HEK293 (cell line): ENCODE results near the gene PPP2CA.

Source experiments
- CTCF ChIA-PET: fragments of 350-600 bp; formaldehyde crosslinking; extraction: SDS; loops from one replicate; lab custom pipeline; 2021; ENCODE audit warnings: antibody characterized with exemption; lab: Yijun Ruan, JAX
- POLR2A ChIA-PET: fragments of 300-600 bp; formaldehyde crosslinking; extraction: SDS; loops from one replicate; lab custom pipeline; 2020; ENCODE audit warnings: antibody characterized with exemption, inconsistent platforms; lab: Yijun Ruan, JAX
- H3K27ac ChIP-seq: fragments of 200-500 bp; sonication (Bioruptor generic); 2 replicates; pipeline ENCODE4 v1.5.1; 2014; ENCODE audit warnings: low read depth, low read length, control low read depth, inconsistent platforms; ENCODE audit errors: extremely low read depth
- H3K36me3 ChIP-seq, 2 experiments: fragments of 200-500 bp in 1 of 2; sonication (Bioruptor generic) in 1 of 2; 1 replicate in 1 of 2; 2 replicates in 1 of 2; pipeline ENCODE4 v1.5.1; 2014 to 2017; ENCODE audit warnings: inconsistent platforms in 2 of 2, low read length in 2 of 2; ENCODE audit not compliant: control insufficient read depth in 2 of 2, insufficient read depth in 1 of 2
- H3K4me1 ChIP-seq: fragments of 200-500 bp; sonication (Bioruptor generic); 2 replicates; pipeline ENCODE4 v1.5.1; 2014; ENCODE audit warnings: mild to moderate bottlenecking, low read length, inconsistent platforms; ENCODE audit not compliant: control insufficient read depth, insufficient read depth
- H3K4me3 ChIP-seq: 2 replicates; pipeline ENCODE4 v1.5.1; 2011; ENCODE audit warnings: low read depth, mild to moderate bottlenecking, control low read depth, low read length, moderate library complexity
- H3K9me3 ChIP-seq: fragments of 200-500 bp; sonication (Bioruptor generic); 2 replicates; pipeline ENCODE4 v1.5.1; 2014; ENCODE audit warnings: low read depth, low read length, inconsistent platforms; ENCODE audit not compliant: control insufficient read depth, insufficient read depth
- EGR2 ChIP-seq: fragments of 450-650 bp; formaldehyde crosslinking; IDR thresholded peaks from 2 replicates; pipeline ENCODE4 v1.5.1; 2016; ENCODE audit warnings: low read depth, missing biosample characterization, missing genetic modification characterization
- KLF7 ChIP-seq: fragments of 450-650 bp; formaldehyde crosslinking; IDR thresholded peaks from 2 replicates; pipeline ENCODE4 v1.5.1; 2016; ENCODE audit warnings: missing biosample characterization, missing genetic modification characterization, borderline replicate concordance
- REPIN1 ChIP-seq: fragments of 450-650 bp; formaldehyde crosslinking; IDR thresholded peaks from 2 replicates; pipeline ENCODE4 v1.5.1; 2017; ENCODE audit warnings: missing biosample characterization, missing genetic modification characterization, low read depth
- ZBTB1 ChIP-seq: fragments of 450-650 bp; formaldehyde crosslinking; IDR thresholded peaks from 2 replicates; pipeline ENCODE4 v1.5.1; 2016; ENCODE audit warnings: missing biosample characterization, missing genetic modification characterization
- ZBTB17 ChIP-seq: fragments of 450-650 bp; formaldehyde crosslinking; IDR thresholded peaks from 2 replicates; pipeline ENCODE4 v1.5.1; 2016; ENCODE audit warnings: missing biosample characterization, missing genetic modification characterization
- ZNF121 ChIP-seq: fragments of 450-650 bp; formaldehyde crosslinking; IDR thresholded peaks from 2 replicates; pipeline ENCODE4 v1.5.1; 2016; ENCODE audit warnings: missing biosample characterization, missing genetic modification characterization
- ZNF148 ChIP-seq: fragments of 450-650 bp; formaldehyde crosslinking; IDR thresholded peaks from 2 replicates; pipeline ENCODE4 v1.5.0; 2017; ENCODE audit warnings: missing biosample characterization, missing genetic modification characterization, borderline replicate concordance
- ZNF184 ChIP-seq: fragments of 450-650 bp; IDR thresholded peaks from 2 replicates; pipeline ENCODE4 v1.5.1; 2018; ENCODE audit warnings: missing biosample characterization, mild to moderate bottlenecking, missing genetic modification characterization
- ZNF214 ChIP-seq: fragments of 450-650 bp; formaldehyde crosslinking; IDR thresholded peaks from 2 replicates; pipeline ENCODE4 v1.5.1; 2017; ENCODE audit warnings: missing biosample characterization, mild to moderate bottlenecking, missing genetic modification characterization, borderline replicate concordance
- ZNF239 ChIP-seq: fragments of 450-650 bp; formaldehyde crosslinking; IDR thresholded peaks from 2 replicates; pipeline ENCODE4 v1.5.1; 2016; ENCODE audit warnings: missing biosample characterization, missing genetic modification characterization
- ZNF311 ChIP-seq: fragments of 450-650 bp; formaldehyde crosslinking; IDR thresholded peaks from 2 replicates; pipeline ENCODE4 v1.5.1; 2017; ENCODE audit warnings: missing biosample characterization, missing genetic modification characterization, borderline replicate concordance
- ZNF404 ChIP-seq: fragments of 450-650 bp; formaldehyde crosslinking; IDR thresholded peaks from 2 replicates; pipeline ENCODE4 v1.5.1; 2017; ENCODE audit warnings: missing biosample characterization, missing genetic modification characterization
- ZNF514 ChIP-seq: fragments of 450-650 bp; formaldehyde crosslinking; IDR thresholded peaks from 2 replicates; pipeline ENCODE4 v1.5.1; 2016; ENCODE audit warnings: missing biosample characterization, missing genetic modification characterization
- ZNF560 ChIP-seq: fragments of 450-650 bp; formaldehyde crosslinking; IDR thresholded peaks from 2 replicates; pipeline ENCODE4 v1.5.1; 2017; ENCODE audit warnings: missing biosample characterization, missing genetic modification characterization, borderline replicate concordance
- ZNF610 ChIP-seq: fragments of 450-650 bp; formaldehyde crosslinking; IDR thresholded peaks from 2 replicates; pipeline ENCODE4 v1.5.1; 2016; ENCODE audit warnings: missing biosample characterization, missing genetic modification characterization, borderline replicate concordance
- ZNF623 ChIP-seq: fragments of 450-650 bp; formaldehyde crosslinking; IDR thresholded peaks from 2 replicates; pipeline ENCODE4 v1.5.1; 2016; ENCODE audit warnings: missing biosample characterization, missing genetic modification characterization
- ZNF629 ChIP-seq: fragments of 450-650 bp; formaldehyde crosslinking; IDR thresholded peaks from 2 replicates; pipeline ENCODE4 v1.5.1; 2017; ENCODE audit warnings: missing biosample characterization, missing genetic modification characterization
- ZNF76 ChIP-seq: fragments of 450-650 bp; formaldehyde crosslinking; IDR thresholded peaks from 2 replicates; pipeline ENCODE4; 2016; ENCODE audit warnings: low read depth, missing biosample characterization, missing genetic modification characterization, borderline replicate concordance
- ZSCAN18 ChIP-seq: fragments of 450-650 bp; formaldehyde crosslinking; IDR thresholded peaks from 2 replicates; pipeline ENCODE4 v1.5.1; 2016; ENCODE audit warnings: missing biosample characterization, missing genetic modification characterization
- TF ChIP-seq, protein P1 (sequence below): fragments of 450-650 bp; formaldehyde crosslinking; IDR thresholded peaks from 2 replicates; pipeline ENCODE4 v1.5.1; 2016; ENCODE audit warnings: missing biosample characterization, missing genetic modification characterization
- TF ChIP-seq, protein P2 (sequence below): fragments of 450-650 bp; formaldehyde crosslinking; IDR thresholded peaks from 2 replicates; pipeline ENCODE4 v1.5.1; 2016; ENCODE audit warnings: missing biosample characterization, missing genetic modification characterization
- TF ChIP-seq, protein P3 (sequence below): fragments of 450-650 bp; formaldehyde crosslinking; IDR thresholded peaks from 2 replicates; pipeline ENCODE4 v1.5.1; 2016; ENCODE audit warnings: missing biosample characterization, missing genetic modification characterization
- TF ChIP-seq, protein P4 (sequence below): fragments of 450-650 bp; formaldehyde crosslinking; IDR thresholded peaks from 2 replicates; pipeline ENCODE4 v1.5.1; 2016; ENCODE audit warnings: missing biosample characterization, missing genetic modification characterization, low read depth
- TF ChIP-seq, protein P5 (sequence below): fragments of 450-650 bp; formaldehyde crosslinking; IDR thresholded peaks from 2 replicates; pipeline ENCODE4 v1.5.1; 2016; ENCODE audit warnings: missing biosample characterization, missing genetic modification characterization

The PPP2CA gene

DNA sequence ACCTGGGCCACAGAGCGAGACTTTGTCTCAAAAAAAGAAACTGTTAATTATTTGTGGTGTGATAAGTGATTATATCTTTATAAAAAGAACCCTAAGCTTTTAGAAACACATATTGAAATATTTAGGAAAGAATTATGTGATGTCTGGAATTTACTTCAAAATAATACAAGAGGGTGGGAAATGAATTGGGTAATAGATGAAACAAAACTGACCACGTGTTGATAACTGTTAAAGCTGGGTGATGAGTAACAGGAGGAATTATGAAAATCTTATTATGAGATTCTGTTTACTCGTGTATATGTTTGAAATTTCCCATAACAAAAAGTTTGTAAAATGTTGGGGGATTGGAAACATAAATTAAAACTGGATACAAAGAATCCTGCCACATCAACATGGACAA, 33.0 kb upstream of the PPP2CA start:
- no peaks in the 10 kb centered on the region for H3K4me1 ChIP-seq
- no peaks in the 10 kb centered on the region for H3K36me3 ChIP-seq
- H3K27ac ChIP-seq, result no peak overlapping the region
- no peaks in the 10 kb centered on the region for H3K9me3 ChIP-seq
- no peak overlapping the region for H3K4me3 ChIP-seq
- ChIA-PET POLR2A (interaction anchor here (0.7 to 1.2 kb wide), 2 partner anchors 25 to 33 kb away, joined by 3 to 4 read pairs; partner anchors contain the start of gene PPP2CA), CTCF (interaction anchor here (0.6 kb wide), 1 partner anchor 118 kb away, joined by 3 read pairs; no protein-coding TSS in a partner anchor)
- TF ChIP-seq, protein P1, sequence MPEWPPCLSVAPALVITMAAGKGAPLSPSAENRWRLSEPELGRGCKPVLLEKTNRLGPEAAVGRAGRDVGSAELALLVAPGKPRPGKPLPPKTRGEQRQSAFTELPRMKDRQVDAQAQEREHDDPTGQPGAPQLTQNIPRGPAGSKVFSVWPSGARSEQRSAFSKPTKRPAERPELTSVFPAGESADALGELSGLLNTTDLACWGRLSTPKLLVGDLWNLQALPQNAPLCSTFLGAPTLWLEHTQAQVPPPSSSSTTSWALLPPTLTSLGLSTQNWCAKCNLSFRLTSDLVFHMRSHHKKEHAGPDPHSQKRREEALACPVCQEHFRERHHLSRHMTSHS (tag by site-specific recombination), result no peak
- no peak for TF ChIP-seq ZSCAN18 (tag by site-specific recombination)
- no peak for TF ChIP-seq ZNF239 (tag by site-specific recombination)
- TF ChIP-seq ZBTB17 (tag by site-specific recombination), result no peak
- TF ChIP-seq ZNF404 (tag by site-specific recombination), result no peak
- no peak for TF ChIP-seq ZNF184
- TF ChIP-seq, protein P2, sequence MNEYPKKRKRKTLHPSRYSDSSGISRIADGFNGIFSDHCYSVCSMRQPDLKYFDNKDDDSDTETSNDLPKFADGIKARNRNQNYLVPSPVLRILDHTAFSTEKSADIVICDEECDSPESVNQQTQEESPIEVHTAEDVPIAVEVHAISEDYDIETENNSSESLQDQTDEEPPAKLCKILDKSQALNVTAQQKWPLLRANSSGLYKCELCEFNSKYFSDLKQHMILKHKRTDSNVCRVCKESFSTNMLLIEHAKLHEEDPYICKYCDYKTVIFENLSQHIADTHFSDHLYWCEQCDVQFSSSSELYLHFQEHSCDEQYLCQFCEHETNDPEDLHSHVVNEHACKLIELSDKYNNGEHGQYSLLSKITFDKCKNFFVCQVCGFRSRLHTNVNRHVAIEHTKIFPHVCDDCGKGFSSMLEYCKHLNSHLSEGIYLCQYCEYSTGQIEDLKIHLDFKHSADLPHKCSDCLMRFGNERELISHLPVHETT (tag by site-specific recombination), result no peak
- TF ChIP-seq ZNF76 (tag by site-specific recombination), result no peak
- TF ChIP-seq ZBTB1 (tag by site-specific recombination), result no peak
- TF ChIP-seq ZNF610 (tag by site-specific recombination), result no peak
- no peak for TF ChIP-seq ZNF214 (tag by site-specific recombination)
- TF ChIP-seq, protein P3, sequence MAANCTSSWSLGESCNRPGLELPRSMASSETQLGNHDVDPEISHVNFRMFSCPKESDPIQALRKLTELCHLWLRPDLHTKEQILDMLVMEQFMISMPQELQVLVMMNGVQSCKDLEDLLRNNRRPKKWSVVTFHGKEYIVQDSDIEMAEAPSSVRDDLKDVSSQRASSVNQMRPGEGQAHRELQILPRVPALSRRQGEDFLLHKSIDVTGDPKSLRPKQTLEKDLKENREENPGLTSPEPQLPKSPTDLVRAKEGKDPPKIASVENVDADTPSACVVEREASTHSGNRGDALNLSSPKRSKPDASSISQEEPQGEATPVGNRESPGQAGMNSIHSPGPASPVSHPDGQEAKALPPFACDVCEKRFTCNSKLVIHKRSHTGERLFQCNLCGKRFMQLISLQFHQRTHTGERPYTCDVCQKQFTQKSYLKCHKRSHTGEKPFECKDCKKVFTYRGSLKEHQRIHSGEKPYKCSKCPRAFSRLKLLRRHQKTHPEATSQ, result no peak

GRCh38 chr5:134257176-134257575, 31.3 kb upstream of the PPP2CA start:
- Histone ChIP-seq H3K9me3 (no peaks in the 10 kb centered on the region), H3K4me3 (no peak overlapping the region), H3K4me1 (no peaks in the 10 kb centered on the region), H3K36me3 (no peaks in the 10 kb centered on the region), H3K27ac (no peak overlapping the region)
- ChIA-PET CTCF (interaction anchor here (0.7 kb wide), 1 partner anchor 112 kb away, joined by 3 read pairs; no protein-coding TSS in a partner anchor), POLR2A (no interaction called here)
- TF ChIP-seq REPIN1 (no peak), ZBTB1 (tag by site-specific recombination) (no peak), ZNF629 (tag by site-specific recombination) (no peak), ZNF514 (tag by site-specific recombination) (no peak), KLF7 (tag by site-specific recombination) (no peak), EGR2 (tag by site-specific recombination) (no peak), ZNF311 (tag by site-specific recombination) (no peak), ZNF121 (tag by site-specific recombination) (no peak), ZNF560 (tag by site-specific recombination) (no peak), ZNF623 (tag by site-specific recombination) (no peak), ZNF148 (tag by site-specific recombination) (no peak), ZNF610 (tag by site-specific recombination) (no peak)
- TF ChIP-seq, protein P4, sequence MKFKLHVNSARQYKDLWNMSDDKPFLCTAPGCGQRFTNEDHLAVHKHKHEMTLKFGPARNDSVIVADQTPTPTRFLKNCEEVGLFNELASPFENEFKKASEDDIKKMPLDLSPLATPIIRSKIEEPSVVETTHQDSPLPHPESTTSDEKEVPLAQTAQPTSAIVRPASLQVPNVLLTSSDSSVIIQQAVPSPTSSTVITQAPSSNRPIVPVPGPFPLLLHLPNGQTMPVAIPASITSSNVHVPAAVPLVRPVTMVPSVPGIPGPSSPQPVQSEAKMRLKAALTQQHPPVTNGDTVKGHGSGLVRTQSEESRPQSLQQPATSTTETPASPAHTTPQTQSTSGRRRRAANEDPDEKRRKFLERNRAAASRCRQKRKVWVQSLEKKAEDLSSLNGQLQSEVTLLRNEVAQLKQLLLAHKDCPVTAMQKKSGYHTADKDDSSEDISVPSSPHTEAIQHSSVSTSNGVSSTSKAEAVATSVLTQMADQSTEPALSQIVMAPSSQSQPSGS (tag by site-specific recombination), result no peak
- TF ChIP-seq, protein P5, sequence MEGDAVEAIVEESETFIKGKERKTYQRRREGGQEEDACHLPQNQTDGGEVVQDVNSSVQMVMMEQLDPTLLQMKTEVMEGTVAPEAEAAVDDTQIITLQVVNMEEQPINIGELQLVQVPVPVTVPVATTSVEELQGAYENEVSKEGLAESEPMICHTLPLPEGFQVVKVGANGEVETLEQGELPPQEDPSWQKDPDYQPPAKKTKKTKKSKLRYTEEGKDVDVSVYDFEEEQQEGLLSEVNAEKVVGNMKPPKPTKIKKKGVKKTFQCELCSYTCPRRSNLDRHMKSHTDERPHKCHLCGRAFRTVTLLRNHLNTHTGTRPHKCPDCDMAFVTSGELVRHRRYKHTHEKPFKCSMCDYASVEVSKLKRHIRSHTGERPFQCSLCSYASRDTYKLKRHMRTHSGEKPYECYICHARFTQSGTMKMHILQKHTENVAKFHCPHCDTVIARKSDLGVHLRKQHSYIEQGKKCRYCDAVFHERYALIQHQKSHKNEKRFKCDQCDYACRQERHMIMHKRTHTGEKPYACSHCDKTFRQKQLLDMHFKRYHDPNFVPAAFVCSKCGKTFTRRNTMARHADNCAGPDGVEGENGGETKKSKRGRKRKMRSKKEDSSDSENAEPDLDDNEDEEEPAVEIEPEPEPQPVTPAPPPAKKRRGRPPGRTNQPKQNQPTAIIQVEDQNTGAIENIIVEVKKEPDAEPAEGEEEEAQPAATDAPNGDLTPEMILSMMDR (tag by site-specific recombination), result no peak
